Uterus (tissue), 2 donors: Measurements from ENCODE around the gene FIGNL1.

Source experiments
- CTCF ChIP-seq, 4 experiments: fragments of 200-600 bp in 2 of 4; fragments of 450-650 bp in 2 of 4; sonication (generic) in 2 of 4; IDR thresholded peaks; one replicate each; pipeline ENCODE4 v1.5.1; 2016 to 2019; ENCODE audit warnings: antibody characterized with exemption in 4 of 4, mild to moderate bottlenecking in 2 of 4, moderate library complexity in 1 of 4
- POLR2A ChIP-seq, 2 donors: fragments of 450-650 bp; IDR thresholded peaks; one replicate each; pipeline ENCODE4 v1.6.1; 2016; ENCODE audit warnings: antibody characterized with exemption in 2 of 2, mild to moderate bottlenecking in 1 of 2, moderate library complexity in 1 of 2

- TF ChIP-seq POLR2A (IDR thresholded peaks at IDR 0.05) (no peak), CTCF (IDR thresholded peaks at IDR 0.05) (no peak)
Observed at GRCh38 chr7:50409856-50410745, 40.0 kb downstream of the FIGNL1 start.
